ENCODE results near the gene UHMK1. TPM values are rescaled to one million over a fixed set of nuclear protein-coding genes. Genes with fewer than 3 reads are reported as not detected.

The UHMK1 gene
- total RNA-seq, 4 donors from 2014 or later: 26.5 to 57.1 (median 43.3) TPM

- intact Hi-C loops (cut with DNase I; ENCODE audit: low total_unique reads) (no loop called here), in situ Hi-C loops (cut with MboI; ENCODE audit: low pct_ligation_motif_present in 1 of 4, low pct_unique_long_range_greater_than_20kb in 1 of 4, low sequenced_read_pairs in 3 of 4) (no loop called here)
- H3K27ac ChIP-seq: peak overlapping the region in 3 of 4 donors; percentile 31 to 77 (median 60)
- H3K27me3 ChIP-seq: no peaks in the 10 kb centered on the region
- H3K36me3 ChIP-seq: no peaks in the 10 kb centered on the region
- peaks cover 0 to 2% (median 0%) of the 10 kb centered on the region in 4 donors for H3K4me1 ChIP-seq
- TF ChIP-seq EP300 (IDR thresholded peaks at IDR 0.05; ENCODE audit: low read depth) (no peak), POLR2A (IDR thresholded peaks at IDR 0.05) (no peak), CTCF (IDR thresholded peaks at IDR 0.05) (no peak), POLR2AphosphoS5 (IDR thresholded peaks at IDR 0.05) (no peak)
- 82 to 89% methylated on average over 2 of the region's 2 CpGs for WGBS, 2 donors (ENCODE audit: low coverage in 1 of 2)
- no peaks in the 10 kb centered on the region for H3K9me3 ChIP-seq
- no peak overlapping the region for H3K4me3 ChIP-seq
- no peak for DNase-seq
Observed at GRCh38 chr1:162549001-162549400, 51.4 kb downstream of the UHMK1 start.

GRCh38 chr1:162550925-162551324 lies 53.3 kb downstream of the UHMK1 start:
- in situ Hi-C loops (cut with MboI; ENCODE audit: low pct_ligation_motif_present in 1 of 4, low pct_unique_long_range_greater_than_20kb in 1 of 4, low sequenced_read_pairs in 3 of 4): no loop called here
- no peak overlapping the region for H3K27ac ChIP-seq

GRCh38 chr1:162551969-162552683 lies 54.5 kb downstream of the UHMK1 start:
- H3K27ac ChIP-seq: peak overlapping the region in 3 of 4 donors; percentile 15 to 67 (median 56)
- no peaks in the 10 kb centered on the region for H3K9me3 ChIP-seq
- WGBS, 2 donors (ENCODE audit: low coverage in 1 of 2): 60 to 76% methylated on average over 5 to 7 of the region's 7 CpGs
- intact Hi-C loops (cut with DNase I; ENCODE audit: low total_unique reads): no loop called here
- H3K4me3 ChIP-seq: no peak overlapping the region
- peaks cover 0 to 2% (median 2%) of the 10 kb centered on the region in 4 donors for H3K4me1 ChIP-seq
- DNase-seq: no peak
- in situ Hi-C loops (cut with MboI; ENCODE audit: low pct_ligation_motif_present in 1 of 4, low pct_unique_long_range_greater_than_20kb in 1 of 4, low sequenced_read_pairs in 3 of 4): no loop called here
- no peaks in the 10 kb centered on the region for H3K36me3 ChIP-seq
- H3K27me3 ChIP-seq: no peaks in the 10 kb centered on the region
- TF ChIP-seq EP300 (IDR thresholded peaks at IDR 0.05; ENCODE audit: low read depth): no peak
- no peak for TF ChIP-seq CTCF (IDR thresholded peaks at IDR 0.05)
- TF ChIP-seq POLR2A (IDR thresholded peaks at IDR 0.05): no peak

More at GRCh38 chr1:162550925-162551324, 53.3 kb downstream of the UHMK1 start:
- Histone ChIP-seq H3K4me1 (peaks cover 0 to 2% (median 0%) of the 10 kb centered on the region in 4 donors), H3K36me3 (no peaks in the 10 kb centered on the region), H3K4me3 (no peak overlapping the region), H3K27me3 (no peaks in the 10 kb centered on the region), H3K9me3 (no peaks in the 10 kb centered on the region)
- 80% methylated on average over 1 of the region's 1 CpG; no CpG with 5 or more reads in 1 of the 2 donors for WGBS, 2 donors (ENCODE audit: low coverage in 1 of 2)
- DNase-seq: no peak
- no peak for TF ChIP-seq POLR2A (IDR thresholded peaks at IDR 0.05)
- no peak for TF ChIP-seq POLR2AphosphoS5 (IDR thresholded peaks at IDR 0.05)
- no peak for TF ChIP-seq CTCF (IDR thresholded peaks at IDR 0.05)
- TF ChIP-seq EP300 (IDR thresholded peaks at IDR 0.05; ENCODE audit: low read depth): no peak
- intact Hi-C loops (cut with DNase I; ENCODE audit: low total_unique reads): no loop called here

GRCh38 chr1:162552684-162553252 lies 55.1 kb downstream of the UHMK1 start:
- peak overlapping the region in 2 of 4 donors; percentile 29 to 48 for H3K27ac ChIP-seq
- H3K4me1 ChIP-seq: peaks cover 0 to 6% (median 4%) of the 10 kb centered on the region in 4 donors
- H3K27me3 ChIP-seq: no peaks in the 10 kb centered on the region
- H3K9me3 ChIP-seq: no peaks in the 10 kb centered on the region
- WGBS, 2 donors (ENCODE audit: low coverage in 1 of 2): 78 to 93% methylated on average over 4 to 8 of the region's 8 CpGs
- no peaks in the 10 kb centered on the region for H3K36me3 ChIP-seq
- intact Hi-C loops (cut with DNase I; ENCODE audit: low total_unique reads): no loop called here
- H3K4me3 ChIP-seq: no peak overlapping the region
- no peak for TF ChIP-seq POLR2A (IDR thresholded peaks at IDR 0.05)
- TF ChIP-seq EP300 (IDR thresholded peaks at IDR 0.05; ENCODE audit: low read depth): no peak
- TF ChIP-seq CTCF (IDR thresholded peaks at IDR 0.05): no peak
- TF ChIP-seq POLR2AphosphoS5 (IDR thresholded peaks at IDR 0.05): no peak
- DNase-seq: no peak
- in situ Hi-C loops (cut with MboI; ENCODE audit: low pct_ligation_motif_present in 1 of 4, low pct_unique_long_range_greater_than_20kb in 1 of 4, low sequenced_read_pairs in 3 of 4): no loop called here

Measured in transverse colon (tissue), 4 donors.